Measurements from ENCODE around the gene GALNT2. TPM values are rescaled to one million over a fixed set of nuclear protein-coding genes. Genes with fewer than 3 reads are reported as not detected.

GALNT2 gene
- total RNA-seq, 4 donors from 2014 or later: 47.9 to 78.6 (median 60.0) TPM

GRCh38 chr1:230205719-230206198 is 138.7 kb downstream of the GALNT2 start:
- peak overlapping the region in 2 of 4 donors; percentile 59 to 69 for H3K27ac ChIP-seq
- DNase-seq (ENCODE audit: low spot score in 2 of 2): no peak
- TF ChIP-seq POLR2A (IDR thresholded peaks at IDR 0.05): no peak
- WGBS, 2 donors: 72 to 73% methylated on average over 7 of the region's 7 CpGs
- no peaks in the 10 kb centered on the region for H3K9me3 ChIP-seq
- H3K4me3 ChIP-seq: no peak overlapping the region
- H3K27me3 ChIP-seq: no peaks in the 10 kb centered on the region
- peaks cover 0 to 37% (median 0%) of the 10 kb centered on the region in 3 donors for H3K36me3 ChIP-seq
- H3K4me1 ChIP-seq: peaks cover 0 to 57% (median 27%) of the 10 kb centered on the region in 4 donors

DNA sequence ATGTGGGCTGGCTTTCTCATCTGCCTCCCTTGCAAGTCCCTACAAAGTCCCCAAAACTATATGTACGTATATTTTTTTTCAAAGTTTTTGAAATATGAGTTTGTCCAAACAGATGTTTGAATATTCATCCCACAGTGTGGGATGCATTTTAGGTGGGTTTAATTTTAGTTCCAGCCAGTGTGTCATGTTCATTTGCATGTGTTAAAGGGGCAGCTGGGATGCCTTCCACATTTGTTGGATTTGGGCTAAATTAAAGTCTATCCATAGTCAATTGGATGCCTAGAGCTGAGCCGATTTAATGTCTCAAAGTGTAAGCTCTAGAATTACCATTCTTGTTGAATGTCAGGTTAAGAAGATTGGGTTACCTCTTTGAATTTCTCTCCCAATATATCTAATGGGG is 139.2 kb downstream of the GALNT2 start:
- no peaks in the 10 kb centered on the region for H3K9me3 ChIP-seq
- no peak for DNase-seq (ENCODE audit: low spot score in 2 of 2)
- peak overlapping the region; percentile 21 to 69 (median 42) for H3K27ac ChIP-seq
- peaks cover 0 to 37% (median 0%) of the 10 kb centered on the region in 3 donors for H3K36me3 ChIP-seq
- WGBS, 2 donors: 78 to 83% methylated on average over 2 of the region's 2 CpGs
- no peak for TF ChIP-seq EP300 (IDR thresholded peaks at IDR 0.05)
- TF ChIP-seq, protein P1, sequence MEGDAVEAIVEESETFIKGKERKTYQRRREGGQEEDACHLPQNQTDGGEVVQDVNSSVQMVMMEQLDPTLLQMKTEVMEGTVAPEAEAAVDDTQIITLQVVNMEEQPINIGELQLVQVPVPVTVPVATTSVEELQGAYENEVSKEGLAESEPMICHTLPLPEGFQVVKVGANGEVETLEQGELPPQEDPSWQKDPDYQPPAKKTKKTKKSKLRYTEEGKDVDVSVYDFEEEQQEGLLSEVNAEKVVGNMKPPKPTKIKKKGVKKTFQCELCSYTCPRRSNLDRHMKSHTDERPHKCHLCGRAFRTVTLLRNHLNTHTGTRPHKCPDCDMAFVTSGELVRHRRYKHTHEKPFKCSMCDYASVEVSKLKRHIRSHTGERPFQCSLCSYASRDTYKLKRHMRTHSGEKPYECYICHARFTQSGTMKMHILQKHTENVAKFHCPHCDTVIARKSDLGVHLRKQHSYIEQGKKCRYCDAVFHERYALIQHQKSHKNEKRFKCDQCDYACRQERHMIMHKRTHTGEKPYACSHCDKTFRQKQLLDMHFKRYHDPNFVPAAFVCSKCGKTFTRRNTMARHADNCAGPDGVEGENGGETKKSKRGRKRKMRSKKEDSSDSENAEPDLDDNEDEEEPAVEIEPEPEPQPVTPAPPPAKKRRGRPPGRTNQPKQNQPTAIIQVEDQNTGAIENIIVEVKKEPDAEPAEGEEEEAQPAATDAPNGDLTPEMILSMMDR (IDR thresholded peaks at IDR 0.05): no peak
- no peak for TF ChIP-seq POLR2A (IDR thresholded peaks at IDR 0.05)
- peaks cover 0 to 62% (median 31%) of the 10 kb centered on the region in 4 donors for H3K4me1 ChIP-seq
- no peaks in the 10 kb centered on the region for H3K27me3 ChIP-seq
- H3K4me3 ChIP-seq: no peak overlapping the region

GRCh38 chr1:230206976-230207375 is 139.9 kb downstream of the GALNT2 start:
- Histone ChIP-seq H3K27ac (peak overlapping the region in 3 of 4 donors; percentile 21 to 69 (median 59)), H3K4me3 (no peak overlapping the region), H3K36me3 (peaks cover 0 to 37% (median 0%) of the 10 kb centered on the region in 3 donors), H3K4me1 (peaks cover 0 to 70% (median 34%) of the 10 kb centered on the region in 4 donors), H3K27me3 (no peaks in the 10 kb centered on the region), H3K9me3 (no peaks in the 10 kb centered on the region)
- DNase-seq (ENCODE audit: low spot score in 2 of 2): no peak
- no peak for TF ChIP-seq EP300 (IDR thresholded peaks at IDR 0.05)
- TF ChIP-seq POLR2A (IDR thresholded peaks at IDR 0.05): no peak
- TF ChIP-seq, protein P1 (IDR thresholded peaks at IDR 0.05): no peak
- 34 to 44% methylated on average over 4 of the region's 4 CpGs for WGBS, 2 donors

DNA sequence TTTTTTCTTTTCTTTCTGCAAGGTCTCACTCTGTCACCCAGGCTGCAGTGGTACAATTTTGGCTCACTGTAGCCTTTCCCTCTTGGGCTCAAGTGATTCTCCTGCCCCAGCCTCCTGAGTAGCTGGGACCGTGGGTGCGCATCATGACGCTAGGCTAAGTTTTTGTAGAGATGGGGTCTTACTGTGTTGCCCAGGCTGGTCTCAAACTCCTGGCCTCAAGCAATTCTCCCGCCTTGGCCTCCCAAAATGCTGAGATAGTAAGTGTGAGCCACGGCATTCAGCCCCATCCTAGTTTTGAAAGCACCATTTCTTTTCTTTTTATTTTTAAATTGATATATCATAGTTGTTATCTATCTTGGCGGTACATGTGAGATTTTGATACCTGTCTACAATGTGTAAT is 140.6 kb downstream of the GALNT2 start:
- H3K4me1 ChIP-seq: peaks cover 0 to 75% (median 35%) of the 10 kb centered on the region in 4 donors

DNA sequence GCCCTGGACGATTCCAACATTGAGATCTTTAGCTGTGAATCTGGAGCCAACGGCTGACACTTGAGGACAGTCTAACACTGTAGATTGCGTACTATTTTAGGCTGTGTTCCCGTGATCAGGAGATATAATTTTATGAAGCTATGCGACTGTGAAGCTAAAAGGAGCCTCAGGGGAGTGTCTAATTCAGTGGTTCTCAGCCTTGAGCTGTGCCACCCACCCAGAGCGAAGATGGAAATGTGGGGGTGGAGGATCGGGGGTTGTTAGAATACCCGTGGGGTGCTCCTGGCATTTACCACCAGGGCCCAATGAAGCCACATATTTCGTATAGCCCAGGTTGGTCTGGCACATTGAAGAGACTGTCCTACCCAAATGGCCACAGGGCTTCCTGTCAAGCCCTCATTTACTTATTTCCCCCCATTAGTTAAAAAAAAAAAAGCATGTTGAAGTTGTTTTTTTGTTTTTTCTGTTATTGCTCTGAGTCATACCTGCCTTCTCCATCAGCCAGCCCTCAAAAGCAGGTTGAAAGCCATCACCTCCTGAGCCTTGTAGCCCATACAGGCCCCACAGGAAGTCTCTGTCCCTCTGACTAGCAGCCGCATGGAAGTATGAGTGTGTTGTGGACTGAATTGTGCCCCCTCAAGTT is 141.7 kb downstream of the GALNT2 start:
- Histone ChIP-seq H3K27me3 (no peaks in the 10 kb centered on the region), H3K4me3 (no peak overlapping the region), H3K27ac (peak overlapping the region in 3 of 4 donors; percentile 63 to 83 (median 69)), H3K36me3 (peaks cover 0 to 21% (median 0%) of the 10 kb centered on the region in 3 donors), H3K9me3 (no peaks in the 10 kb centered on the region), H3K4me1 (peaks cover 0 to 83% (median 38%) of the 10 kb centered on the region in 4 donors)
- DNase-seq (ENCODE audit: low spot score in 2 of 2): no peak
- WGBS, 2 donors: 72 to 75% methylated on average over 10 of the region's 10 CpGs
- TF ChIP-seq POLR2A (IDR thresholded peaks at IDR 0.05) (no peak), EP300 (IDR thresholded peaks at IDR 0.05) (no peak)
- TF ChIP-seq, protein P1 (IDR thresholded peaks at IDR 0.05): no peak

More for the DNA sequence above, 140.6 kb downstream of the GALNT2 start:
- no peak for DNase-seq (ENCODE audit: low spot score in 2 of 2)
- Histone ChIP-seq H3K4me3 (no peak overlapping the region), H3K27ac (peak overlapping the region in 2 of 4 donors; percentile 59 to 69), H3K27me3 (no peaks in the 10 kb centered on the region), H3K36me3 (peaks cover 0 to 33% (median 0%) of the 10 kb centered on the region in 3 donors), H3K9me3 (no peaks in the 10 kb centered on the region)
- 95% methylated on average over 6 of the region's 6 CpGs for WGBS, 2 donors
- TF ChIP-seq, protein P1 (IDR thresholded peaks at IDR 0.05): no peak
- TF ChIP-seq EP300 (IDR thresholded peaks at IDR 0.05) (no peak), POLR2A (IDR thresholded peaks at IDR 0.05) (no peak)

Measured in tibial nerve (tissue), 4 donors.